Measurements from ENCODE around the gene ERBB4.

- TF ChIP-seq GATA2 (IDR thresholded peaks at IDR 0.05; ENCODE audit: low read depth, low read length) (no peak), GATA3 (IDR thresholded peaks at IDR 0.05; ENCODE audit: low read depth, low read length) (no peak)
Measured at GRCh38 chr2:212398316-212398715, 140.3 kb downstream of the ERBB4 start.

Measured in SH-SY5Y (cell line).